NCI-H2107 treated with DMSO at 0.1 percent for 48 hours (cell line): Measurements from ENCODE around the gene FGFBP1.
"Not testable (repeated sequence)": the region's sequence is repeated elsewhere in the genome, so short reads cannot be mapped to it uniquely, and the experiment has no call there.

Experiments used
- DNase-seq: peaks from one replicate; lab custom pipeline; 2025; ENCODE audit not compliant: unreplicated experiment; lab: John Stamatoyannopoulos, UW

Gene FGFBP1

DNA sequence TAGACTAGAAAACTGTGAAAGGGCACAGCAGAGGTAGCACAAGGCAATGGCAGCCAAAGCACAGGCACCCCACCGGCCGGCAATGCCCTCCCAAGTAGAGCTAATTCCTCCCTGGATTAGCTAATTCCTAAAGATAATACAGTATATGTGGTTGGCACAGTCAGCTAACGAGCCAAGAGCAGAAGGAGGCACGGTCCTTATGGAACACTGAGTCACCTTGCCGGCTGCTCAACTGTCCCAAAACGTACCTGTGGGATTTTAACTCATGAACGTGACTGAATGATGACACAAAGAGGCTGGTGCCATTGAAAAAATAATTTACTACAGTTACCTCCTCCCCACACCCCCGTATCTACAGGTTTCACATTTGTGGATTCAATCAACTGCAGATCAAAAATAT, 9.1 kb upstream of the FGFBP1 start:
- no peak for DNase-seq

GRCh38 chr4:15945516-15945915, 7.0 kb upstream of the FGFBP1 start:
- no peak for DNase-seq

GRCh38 chr4:15944895-15945294, 6.4 kb upstream of the FGFBP1 start:
- DNase-seq: no peak

GRCh38 chr4:15942283-15942682, 3.7 kb upstream of the FGFBP1 start:
- no peak for DNase-seq

DNA sequence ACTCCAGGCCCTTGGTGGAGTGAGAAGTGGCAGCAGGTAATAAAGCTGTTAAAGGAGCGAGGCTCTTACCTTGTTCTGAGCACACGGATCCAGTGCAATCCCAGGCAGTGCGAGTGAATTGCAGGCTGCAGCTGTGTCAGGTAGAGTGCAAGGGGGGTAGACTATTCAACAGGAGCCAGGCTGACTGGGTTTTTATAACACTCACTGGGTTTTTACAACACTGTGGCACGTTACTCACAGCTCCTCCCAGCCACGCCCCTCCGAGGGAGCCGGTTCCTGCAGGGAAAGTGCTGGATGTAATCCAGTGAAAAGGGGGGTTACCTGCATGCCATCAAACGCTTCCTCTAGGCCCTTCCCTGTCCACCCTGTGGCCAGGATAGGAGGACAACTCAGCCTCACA, 358 bp downstream of the FGFBP1 start:
- DNase-seq: no peak

GRCh38 chr4:15936495-15936894, 2.0 kb downstream of the FGFBP1 start:
- no peak for DNase-seq

- no peak for DNase-seq
These were observed 2.8 kb downstream of the FGFBP1 start for GRCh38 chr4:15935504-15936402.

- no peak for DNase-seq
These were observed 4.3 kb downstream of the FGFBP1 start for GRCh38 chr4:15934259-15934658.

DNA sequence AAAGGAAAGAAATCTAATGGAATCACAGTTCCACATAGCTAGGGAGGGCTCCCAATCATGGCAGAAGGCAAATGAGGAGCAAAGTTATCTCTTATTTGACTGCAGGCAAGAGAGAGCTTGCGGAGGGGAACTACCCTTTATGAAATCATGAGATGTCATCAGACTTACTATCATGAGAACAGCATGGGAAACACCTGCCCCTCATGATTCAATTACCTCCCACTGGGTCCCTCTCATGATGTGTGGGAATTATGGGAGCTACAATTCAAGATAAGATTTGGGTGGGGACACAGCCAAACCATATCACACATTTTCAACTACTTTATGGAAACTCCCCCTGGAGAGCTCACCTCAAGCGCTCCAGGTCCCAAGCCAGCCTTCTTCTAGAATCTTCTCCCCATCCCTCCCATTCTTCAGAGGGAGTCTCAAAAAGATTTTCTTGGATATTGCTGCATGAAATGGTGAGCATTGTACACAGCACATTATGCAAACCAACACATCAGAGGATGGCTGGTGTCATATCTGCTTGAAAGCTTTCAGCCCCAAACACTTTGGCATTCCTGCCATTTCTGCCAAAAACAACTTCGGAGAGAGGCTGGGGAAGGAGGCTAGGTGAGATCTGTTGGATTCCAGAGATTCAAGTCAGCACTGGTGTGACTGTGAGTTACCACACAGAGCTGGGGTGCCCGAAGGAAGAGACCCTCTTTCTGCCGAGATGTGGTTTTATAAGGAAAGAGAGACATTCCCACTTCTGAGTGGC, 6.9 kb downstream of the FGFBP1 start:
- DNase-seq: no peak

GRCh38 chr4:15930314-15930713, 8.2 kb downstream of the FGFBP1 start:
- no peak for DNase-seq

DNA sequence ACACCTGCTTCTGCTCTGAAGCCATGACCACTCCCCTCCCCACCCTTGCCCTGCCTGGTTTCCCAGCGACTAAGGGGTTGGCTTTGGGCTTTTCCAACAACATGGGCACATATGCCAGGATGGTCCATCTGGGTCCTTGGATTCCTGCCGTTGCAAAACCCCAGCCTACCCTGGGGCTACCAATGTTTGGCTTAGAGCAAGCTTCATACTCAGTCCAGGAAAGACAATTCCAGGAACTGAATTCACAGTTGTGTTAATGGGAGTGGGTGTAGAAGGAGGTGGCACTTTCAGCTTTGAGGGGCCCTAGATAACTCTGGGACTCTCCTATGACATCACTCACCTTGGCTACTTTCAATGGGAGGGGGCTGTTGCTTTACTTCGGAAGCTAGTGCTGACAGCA, 9.0 kb downstream of the FGFBP1 start:
- DNase-seq: no peak

DNA sequence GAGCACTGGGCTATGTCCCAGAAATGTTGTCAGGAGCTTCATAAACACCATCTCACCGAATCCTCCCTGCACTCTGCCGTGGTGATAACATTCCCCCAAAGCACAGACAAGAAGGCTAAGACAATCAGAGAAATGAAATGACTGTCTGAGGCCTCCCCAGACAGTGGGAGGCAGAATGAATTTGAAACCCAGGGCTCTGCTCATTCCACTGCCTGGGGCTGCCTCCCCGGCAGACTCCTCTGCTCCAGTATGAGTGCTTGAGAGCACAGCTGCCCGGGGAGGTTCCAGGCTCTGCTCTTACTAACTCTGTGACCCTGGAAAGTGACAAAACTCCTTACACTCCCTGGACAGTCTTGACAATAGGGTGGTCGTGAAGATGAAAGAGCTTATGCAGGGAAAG, 9.7 kb downstream of the FGFBP1 start:
- DNase-seq: no peak

GRCh38 chr4:15926486-15926885, 12.1 kb downstream of the FGFBP1 start:
- DNase-seq: no peak

DNA sequence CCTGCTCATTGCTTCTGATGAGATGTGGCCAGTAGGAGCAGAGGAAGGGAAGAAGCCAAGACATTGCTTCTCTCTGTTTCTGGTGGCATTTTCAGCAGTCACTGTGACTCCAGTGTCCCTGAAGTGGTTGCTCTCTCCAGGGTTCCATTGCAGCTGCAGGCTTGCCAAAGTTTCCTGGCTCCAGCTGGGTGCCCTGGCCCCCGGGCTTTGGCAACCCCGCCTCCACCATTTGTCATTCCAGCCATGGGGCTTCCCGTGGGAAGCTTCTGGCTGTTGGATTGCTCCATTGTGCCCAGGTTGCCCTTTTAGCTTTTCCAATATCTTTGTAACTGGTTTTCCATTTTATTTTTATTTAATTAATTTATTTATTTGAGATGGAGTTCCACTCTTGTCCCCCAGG, 12.7 kb downstream of the FGFBP1 start:
- no peak for DNase-seq

DNA sequence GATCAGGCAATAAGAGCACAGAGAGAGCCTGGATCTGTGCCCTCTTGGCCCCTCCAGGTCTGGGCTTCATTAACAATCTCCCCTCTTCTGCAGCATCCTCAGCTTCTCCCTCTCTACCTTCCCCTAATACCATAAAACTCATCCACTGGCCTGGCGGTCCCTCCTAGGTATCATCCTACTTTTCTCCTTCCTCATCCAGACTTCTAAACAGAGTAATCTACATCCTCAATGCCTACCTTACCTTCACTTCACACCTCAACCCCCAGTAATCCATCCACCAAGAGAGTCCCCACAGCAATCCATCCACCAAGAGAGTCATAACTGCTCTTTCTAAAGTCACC, 17.0 kb downstream of the FGFBP1 start:
- DNase-seq: no peak

DNA sequence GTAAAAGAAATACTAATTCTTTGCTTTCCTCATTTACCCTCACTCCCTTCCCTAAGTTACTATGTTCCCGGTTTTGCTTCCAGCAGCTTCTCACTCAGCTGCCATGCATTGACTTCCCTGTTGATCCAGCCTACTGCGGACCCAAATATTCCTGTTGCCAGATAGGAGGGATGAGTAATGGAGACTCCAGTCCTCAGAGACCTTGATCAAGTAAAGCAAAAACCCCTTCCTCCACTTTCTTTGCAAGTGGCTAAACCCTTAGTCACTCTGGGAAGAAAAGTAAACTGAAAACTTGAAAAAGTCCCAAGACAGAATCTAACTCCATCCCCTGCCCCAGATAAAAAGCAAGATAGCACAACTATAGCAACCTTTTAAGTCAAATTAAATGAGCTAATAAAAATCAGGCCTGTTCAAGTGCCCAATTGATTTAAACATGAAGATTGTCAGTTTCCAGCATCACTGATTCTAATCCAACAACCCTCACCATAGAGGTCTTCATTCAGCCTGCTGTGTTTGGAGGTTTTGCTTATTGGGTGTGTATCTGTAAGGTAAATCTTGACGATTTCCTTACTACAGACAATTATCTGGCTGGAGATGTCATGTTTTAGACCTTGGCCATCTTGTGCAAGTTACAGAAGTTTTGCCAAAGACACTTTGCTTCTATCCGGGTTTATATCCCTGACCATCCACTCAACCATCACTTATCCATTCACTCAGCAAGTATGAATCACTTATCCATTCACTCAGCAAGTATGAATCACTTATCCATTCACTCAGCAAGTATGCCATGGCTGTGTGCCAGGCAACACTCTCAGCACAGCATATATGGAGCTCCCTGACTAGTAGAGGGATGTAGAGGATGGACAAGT, 17.6 kb downstream of the FGFBP1 start:
- no peak for DNase-seq

- DNase-seq: no peak
These were observed 19.9 kb downstream of the FGFBP1 start for GRCh38 chr4:15918484-15919129.

DNA sequence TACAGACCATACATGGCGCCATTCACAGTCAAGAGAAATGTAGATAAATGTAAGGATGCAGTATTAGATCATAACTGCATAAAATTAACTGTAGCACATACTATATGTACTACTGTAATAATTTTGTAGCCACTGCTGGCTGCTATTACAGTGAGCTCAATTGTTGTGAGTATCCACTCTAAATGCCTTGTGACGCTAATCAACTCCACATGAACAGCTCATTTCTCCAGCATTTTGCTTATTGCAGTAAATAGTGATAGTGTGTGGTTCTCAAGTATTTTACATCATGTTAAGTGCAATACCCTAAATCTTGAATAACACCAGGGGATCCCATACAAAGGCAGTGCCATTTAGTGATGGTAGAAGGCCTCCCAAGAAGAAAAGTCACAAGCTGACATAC, 21.2 kb downstream of the FGFBP1 start:
- DNase-seq: no peak

- not testable (repeated sequence) for DNase-seq
These were observed 22.2 kb downstream of the FGFBP1 start for GRCh38 chr4:15916358-15916757.

DNA sequence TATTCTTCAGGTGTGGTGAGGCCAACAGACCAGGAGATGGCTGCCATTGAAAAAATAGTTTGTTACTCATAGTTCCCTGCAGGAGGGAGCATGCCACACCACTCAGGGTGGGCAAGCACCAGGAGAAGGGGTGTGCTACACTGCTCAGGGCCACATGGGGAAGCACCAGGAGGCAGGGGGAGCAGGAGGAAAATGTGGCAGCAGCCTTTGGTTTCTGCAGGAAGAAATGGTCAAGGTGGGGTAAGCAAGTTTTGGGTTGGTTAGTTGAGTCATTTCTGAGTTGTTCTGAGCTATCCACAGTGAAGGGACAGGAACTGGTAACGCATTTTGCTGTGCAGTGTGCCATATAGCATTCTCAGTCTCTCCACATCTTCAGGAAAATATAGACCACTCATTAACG, 23.8 kb downstream of the FGFBP1 start:
- DNase-seq: no peak

GRCh38 chr4:15914291-15914690, 24.2 kb downstream of the FGFBP1 start:
- DNase-seq: no peak
